GM06990 (cell line): ENCODE results near the gene SP140L.
"Not testable (repeated sequence)": the region's sequence is repeated elsewhere in the genome, so short reads cannot be mapped to it uniquely, and the experiment has no call there.

ENCODE experiments used
- DNase-seq: peaks from one replicate; pipeline ENCODE4 v3.0.0-alpha.2; 2011; ENCODE audit not compliant: insufficient read length; ENCODE audit errors: extremely low read depth
- H3K27me3 ChIP-seq: replicated peaks from 2 replicates; pipeline ENCODE4 v1.6.0; 2011; ENCODE audit warnings: low read length; ENCODE audit not compliant: control insufficient read depth, insufficient read depth
- H3K36me3 ChIP-seq: 2 replicates; pipeline ENCODE4 v1.5.1; 2011; ENCODE audit warnings: low read length; ENCODE audit not compliant: control insufficient read depth, insufficient read depth
- H3K4me3 ChIP-seq: replicated peaks from 2 replicates; pipeline ENCODE4 v1.5.1; 2011; ENCODE audit warnings: low read depth, mild to moderate bottlenecking, control low read depth, low read length
- TF ChIP-seq, protein P1 (sequence below): IDR thresholded peaks from 2 replicates; pipeline ENCODE4 v1.5.1; 2011; ENCODE audit warnings: low read length, control low read depth, mild to moderate bottlenecking, inconsistent platforms; ENCODE audit not compliant: insufficient read depth, poor library complexity, severe bottlenecking

Gene SP140L

DNA sequence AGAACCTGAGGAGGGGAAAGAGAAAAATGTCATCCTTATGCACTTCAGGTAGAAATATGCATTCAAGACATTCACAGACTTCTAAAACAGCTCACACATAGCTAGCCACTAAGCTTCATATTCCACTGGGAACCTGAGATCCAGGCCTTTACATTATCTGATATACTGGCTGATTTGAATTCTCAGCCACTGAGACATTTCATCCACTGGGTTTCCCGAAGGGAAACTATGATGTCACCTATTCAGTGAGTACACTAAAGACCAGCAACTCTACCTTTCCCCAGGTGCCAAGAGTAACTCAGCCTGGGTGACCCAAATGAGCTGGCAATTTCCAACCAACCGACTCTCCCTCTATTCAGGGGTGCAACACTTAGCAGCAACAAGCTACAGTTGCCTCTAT, 67.3 kb downstream of the SP140L start:
- TF ChIP-seq, protein P1, sequence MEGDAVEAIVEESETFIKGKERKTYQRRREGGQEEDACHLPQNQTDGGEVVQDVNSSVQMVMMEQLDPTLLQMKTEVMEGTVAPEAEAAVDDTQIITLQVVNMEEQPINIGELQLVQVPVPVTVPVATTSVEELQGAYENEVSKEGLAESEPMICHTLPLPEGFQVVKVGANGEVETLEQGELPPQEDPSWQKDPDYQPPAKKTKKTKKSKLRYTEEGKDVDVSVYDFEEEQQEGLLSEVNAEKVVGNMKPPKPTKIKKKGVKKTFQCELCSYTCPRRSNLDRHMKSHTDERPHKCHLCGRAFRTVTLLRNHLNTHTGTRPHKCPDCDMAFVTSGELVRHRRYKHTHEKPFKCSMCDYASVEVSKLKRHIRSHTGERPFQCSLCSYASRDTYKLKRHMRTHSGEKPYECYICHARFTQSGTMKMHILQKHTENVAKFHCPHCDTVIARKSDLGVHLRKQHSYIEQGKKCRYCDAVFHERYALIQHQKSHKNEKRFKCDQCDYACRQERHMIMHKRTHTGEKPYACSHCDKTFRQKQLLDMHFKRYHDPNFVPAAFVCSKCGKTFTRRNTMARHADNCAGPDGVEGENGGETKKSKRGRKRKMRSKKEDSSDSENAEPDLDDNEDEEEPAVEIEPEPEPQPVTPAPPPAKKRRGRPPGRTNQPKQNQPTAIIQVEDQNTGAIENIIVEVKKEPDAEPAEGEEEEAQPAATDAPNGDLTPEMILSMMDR: no peak
- no peak overlapping the region for H3K4me3 ChIP-seq
- H3K27me3 ChIP-seq: no peaks in the 10 kb centered on the region
- DNase-seq: no peak
- peaks cover 6% of the 10 kb centered on the region for H3K36me3 ChIP-seq

DNA sequence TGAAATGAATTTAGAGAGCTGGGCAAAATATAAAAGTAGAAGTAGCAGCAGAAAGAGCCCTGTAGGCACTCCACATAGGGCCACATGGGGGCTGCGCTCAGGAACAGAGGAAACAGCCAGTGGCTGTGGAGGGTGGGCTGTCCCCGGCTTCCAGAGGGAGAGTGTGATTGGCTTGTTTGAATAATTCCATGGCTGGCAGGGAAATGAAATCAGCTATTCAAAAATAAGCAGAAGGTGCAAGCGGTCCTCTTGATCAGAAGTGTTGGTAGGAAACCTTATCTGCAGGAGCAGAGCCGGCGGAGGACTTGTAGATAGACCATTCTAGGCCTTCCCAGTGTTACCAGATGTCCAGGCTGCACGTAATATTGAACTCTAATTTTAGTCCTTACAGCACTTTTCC, 71.7 kb downstream of the SP140L start:
- not testable (repeated sequence) for H3K4me3 ChIP-seq, H3K36me3 ChIP-seq, H3K27me3 ChIP-seq, DNase-seq

DNA sequence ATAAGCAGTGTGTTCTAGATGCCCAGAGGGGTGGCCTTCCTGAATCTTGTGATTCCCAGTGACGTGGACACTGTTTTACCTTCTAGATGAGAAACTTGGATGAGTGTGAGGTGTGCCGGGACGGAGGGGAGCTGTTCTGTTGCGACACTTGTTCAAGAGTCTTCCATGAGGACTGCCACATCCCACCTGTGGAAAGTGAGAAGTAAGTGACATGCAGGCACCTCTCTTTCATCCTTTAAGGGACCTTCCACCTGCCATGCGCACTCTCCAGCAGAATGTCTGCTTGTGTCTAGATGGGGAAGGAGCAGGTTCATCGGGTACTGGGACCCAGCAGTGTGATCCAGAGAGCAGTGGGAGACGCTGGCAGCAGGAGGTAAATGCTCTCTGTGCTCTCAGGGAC, 73.0 kb downstream of the SP140L start:
- H3K4me3 ChIP-seq: no peak overlapping the region
- H3K36me3 ChIP-seq: peaks cover 9% of the 10 kb centered on the region
- TF ChIP-seq, protein P1: no peak
- H3K27me3 ChIP-seq: no peaks in the 10 kb centered on the region
- DNase-seq: no peak

DNA sequence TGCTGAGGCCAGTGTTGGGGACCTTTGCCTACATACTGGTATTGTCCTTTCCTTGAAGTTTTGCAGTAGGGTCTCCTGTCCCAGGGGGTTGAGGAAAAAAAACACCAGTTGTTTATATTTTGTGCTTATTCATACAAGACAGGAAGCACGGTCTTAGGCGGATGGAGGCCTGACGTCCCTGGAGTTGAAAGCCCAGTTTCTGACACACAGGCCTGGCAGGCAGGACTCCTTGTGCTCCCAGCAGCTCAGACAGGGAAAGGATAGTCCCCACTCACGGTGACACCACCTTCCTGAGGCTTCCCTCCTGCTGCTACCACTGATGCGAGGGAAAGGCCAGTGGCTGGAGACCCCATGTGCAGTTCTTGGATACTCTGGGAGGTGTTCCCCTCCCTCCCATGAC, 73.5 kb downstream of the SP140L start:
- H3K36me3 ChIP-seq: peaks cover 9% of the 10 kb centered on the region

DNA sequence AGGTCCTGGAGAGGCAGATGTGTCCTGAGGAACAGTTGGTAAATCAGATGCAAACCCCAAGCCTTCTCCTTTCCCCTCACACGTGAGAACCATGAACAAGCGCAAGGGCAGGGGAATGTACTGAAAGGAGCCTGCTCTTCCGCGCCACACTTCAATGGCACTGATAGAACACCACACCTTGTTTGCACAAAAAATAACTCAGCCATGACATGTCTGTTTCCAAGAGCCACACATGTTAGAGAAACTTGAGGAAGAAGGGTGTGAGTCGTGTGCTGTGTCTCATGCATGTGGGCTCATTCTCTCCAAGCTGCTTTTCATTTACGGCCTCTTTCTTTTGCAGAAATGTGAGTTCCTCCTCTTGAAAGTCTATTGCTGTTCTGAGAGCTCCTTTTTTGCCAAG, 74.0 kb downstream of the SP140L start:
- DNase-seq, H3K27me3 ChIP-seq, H3K4me3 ChIP-seq, H3K36me3 ChIP-seq: not testable (repeated sequence)

More for the DNA sequence above, 73.5 kb downstream of the SP140L start:
- no peak for DNase-seq
- no peaks in the 10 kb centered on the region for H3K27me3 ChIP-seq
- TF ChIP-seq, protein P1: no peak
- H3K4me3 ChIP-seq: no peak overlapping the region

DNA sequence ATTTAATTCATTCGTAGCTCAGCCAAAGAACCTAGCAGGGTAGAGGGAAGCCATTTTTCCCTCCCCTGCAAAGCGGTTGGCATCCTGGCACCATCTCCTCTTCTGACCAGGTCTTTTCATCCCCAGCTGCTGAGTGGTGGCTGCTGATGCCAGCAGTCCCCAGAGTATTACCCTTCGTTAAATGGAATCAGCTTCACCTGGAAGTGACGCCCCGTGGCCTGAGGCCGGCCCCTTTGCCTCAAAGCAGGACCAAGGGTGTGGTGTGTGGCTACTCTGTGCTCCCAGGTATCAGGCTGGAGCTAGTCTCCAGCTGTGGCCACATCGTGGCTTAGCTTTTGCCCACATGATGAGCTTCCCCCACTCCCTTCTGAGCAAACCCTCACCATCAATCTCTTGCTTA, 76.8 kb downstream of the SP140L start:
- H3K36me3 ChIP-seq: peaks cover 9% of the 10 kb centered on the region
- no peaks in the 10 kb centered on the region for H3K27me3 ChIP-seq
- no peak overlapping the region for H3K4me3 ChIP-seq
- TF ChIP-seq, protein P1: no peak
- no peak for DNase-seq

DNA sequence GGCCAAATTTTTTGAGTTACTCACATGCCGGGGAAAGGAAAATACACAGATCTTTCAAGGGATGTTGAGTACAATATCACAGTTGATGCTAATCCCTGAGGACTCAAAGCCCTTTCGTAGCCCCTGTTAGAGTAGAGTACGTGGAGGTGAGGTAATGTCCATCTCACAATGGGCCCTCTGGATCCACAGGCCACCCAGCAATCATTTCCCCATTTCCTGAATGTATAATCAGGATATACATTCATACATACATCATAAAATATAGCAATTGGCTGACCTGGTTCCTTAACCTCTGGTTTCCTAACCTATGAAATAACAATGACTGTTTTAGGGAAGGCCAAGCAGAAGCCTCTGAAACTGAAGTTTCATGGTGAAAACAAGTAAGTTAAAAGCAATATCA, 78.8 kb downstream of the SP140L start:
- Histone ChIP-seq H3K4me3 (no peak overlapping the region), H3K27me3 (no peaks in the 10 kb centered on the region), H3K36me3 (peaks cover 4% of the 10 kb centered on the region)
- TF ChIP-seq, protein P1: no peak
- no peak for DNase-seq
